Activated CD4-positive, CD25-positive, alpha-beta regulatory T cell treated with anti-CD3 and anti-CD28 coated beads, Interleukin-2, amount 50 U/mL, for 72 hours (primary cell): ENCODE measurements around the gene PRR5L.
"Not testable (repeated sequence)": the region's sequence is repeated elsewhere in the genome, so short reads cannot be mapped to it uniquely, and the experiment has no call there.

Experiments used
- DNase-seq: peaks from one replicate; pipeline ENCODE4 v3.0.0; 2021

Gene PRR5L

DNA sequence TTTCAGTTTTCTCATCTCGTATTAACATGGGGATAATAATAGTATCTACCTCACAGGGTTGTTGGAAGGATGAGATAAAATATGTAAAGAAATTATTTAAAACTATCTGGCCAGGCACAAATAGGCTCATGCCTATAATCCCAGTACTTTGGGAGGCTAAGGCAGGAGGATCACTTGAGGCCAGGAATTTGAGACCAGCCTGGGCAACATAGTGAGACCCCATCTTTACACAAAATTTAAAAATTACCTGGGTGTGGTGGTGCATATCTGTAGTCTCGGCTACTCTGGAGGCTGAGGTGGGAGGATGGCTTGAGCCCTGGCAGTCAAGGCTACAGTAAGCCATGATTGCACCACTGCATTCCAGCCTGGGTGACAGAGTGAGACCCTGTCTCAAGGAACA, 215.0 kb downstream of the PRR5L start:
- DNase-seq: not testable (repeated sequence)

DNA sequence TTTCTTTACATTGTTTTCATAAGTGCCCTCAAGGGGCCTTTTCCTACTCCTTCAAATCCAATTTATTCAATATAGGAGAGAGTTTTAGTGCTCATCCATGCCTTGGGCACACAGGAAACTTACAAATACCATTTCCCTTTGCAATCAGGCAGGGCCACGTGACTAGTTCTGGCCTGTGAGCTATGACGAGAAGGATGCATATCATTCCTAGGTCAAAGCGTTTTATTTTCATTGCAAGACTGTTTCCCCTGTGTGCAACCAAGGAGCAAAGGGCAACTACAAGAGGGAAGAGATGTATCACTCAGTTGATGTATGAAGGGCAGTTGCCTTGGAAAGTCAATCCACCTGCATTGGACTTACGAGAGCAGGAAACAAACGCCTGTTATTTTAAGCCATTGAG, 215.9 kb downstream of the PRR5L start:
- no peak for DNase-seq

DNA sequence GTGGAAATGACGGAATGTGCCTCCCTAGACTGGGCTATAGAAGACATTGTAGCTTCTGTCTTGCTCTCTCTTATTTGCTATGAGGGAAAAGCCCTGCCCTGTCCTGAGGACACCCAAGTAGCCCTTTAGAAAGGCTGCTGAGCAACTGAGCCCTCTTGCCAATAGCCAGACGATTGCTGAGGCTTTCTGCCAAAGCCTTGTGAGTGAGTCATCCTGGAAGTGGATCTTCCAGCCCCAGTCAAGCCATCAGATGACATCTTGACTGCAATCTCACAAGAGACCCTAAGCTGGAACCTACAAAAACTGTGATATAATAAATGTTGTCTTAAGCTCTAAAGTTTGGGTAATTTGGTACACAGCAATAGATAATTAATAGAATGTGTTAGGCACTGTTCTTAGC, 217.9 kb downstream of the PRR5L start:
- DNase-seq: no peak
